Endodermal cell (in vitro differentiated cells): ENCODE data around the gene HEBP1. TPM values are rescaled to one million over a fixed set of nuclear protein-coding genes. Genes with fewer than 3 reads are reported as not detected.

Experiments used
- DNase-seq: peaks from one replicate; pipeline ENCODE4 v3.0.0-alpha.2; 2017
- H3K27ac ChIP-seq: 2 replicates; pipeline ENCODE4 v1.5.1; 2013; ENCODE audit warnings: mild to moderate bottlenecking, low read depth, low read length, moderate library complexity
- H3K27me3 ChIP-seq: 2 replicates; pipeline ENCODE4 v1.6.1; 2013; ENCODE audit warnings: mild to moderate bottlenecking, low read length, moderate library complexity; ENCODE audit not compliant: insufficient read depth, control insufficient read depth, poor library complexity, severe bottlenecking
- H3K36me3 ChIP-seq: 2 replicates; pipeline ENCODE4 v1.7.0; 2013; ENCODE audit warnings: mild to moderate bottlenecking, low read length, moderate library complexity; ENCODE audit not compliant: control insufficient read depth, insufficient read depth
- H3K4me1 ChIP-seq: one replicate; pipeline ENCODE4 v1.7.0; 2013; ENCODE audit warnings: low read length; ENCODE audit not compliant: control insufficient read depth, insufficient read depth
- H3K4me3 ChIP-seq: 2 replicates; pipeline ENCODE4 v1.5.1; 2013; ENCODE audit warnings: mild to moderate bottlenecking, low read length, moderate library complexity
- H3K9ac ChIP-seq: 2 replicates; pipeline ENCODE4 v1.6.1; 2013; ENCODE audit warnings: mild to moderate bottlenecking, low read length, moderate library complexity; ENCODE audit not compliant: poor library complexity, severe bottlenecking; ENCODE audit errors: extremely low read depth
- H3K9me3 ChIP-seq: 2 replicates; pipeline ENCODE4 v1.6.1; 2013; ENCODE audit warnings: mild to moderate bottlenecking, low read length, moderate library complexity; ENCODE audit not compliant: control insufficient read depth
- H3K27ac Mint-ChIP-seq: 2 replicates; pipeline ENCODE4 v1.8.0; 2020; ENCODE audit warnings: mixed read lengths
- H3K27me3 Mint-ChIP-seq: 2 replicates; pipeline ENCODE4 v1.8.0; 2021; ENCODE audit warnings: mild to moderate bottlenecking, mixed read lengths; ENCODE audit not compliant: insufficient read depth
- H3K36me3 Mint-ChIP-seq: 2 replicates; pipeline ENCODE4 v1.8.0; 2020; ENCODE audit warnings: low read depth, mixed read lengths
- H3K4me1 Mint-ChIP-seq: 2 replicates; pipeline ENCODE4 v1.8.0; 2020; ENCODE audit warnings: mixed read lengths
- H3K4me3 Mint-ChIP-seq: 2 replicates; pipeline ENCODE4 v1.8.0; 2020; ENCODE audit warnings: mild to moderate bottlenecking, moderate library complexity, mixed read lengths
- H3K9me3 Mint-ChIP-seq: 2 replicates; pipeline ENCODE4 v1.8.0; 2020; ENCODE audit warnings: mild to moderate bottlenecking, mixed read lengths
- WGBS, 2 experiments: methylation state at CpG; one replicate each; pipeline versions ENCODE4 v1.1.5 to v1.1.7; 2013; ENCODE audit warnings: missing lambda C conversion rate in 2 of 2, mixed read lengths in 1 of 2; ENCODE audit not compliant: insufficient coverage in 1 of 2, insufficient read length in 1 of 2; 5-methylcytosine and 5-hydroxymethylcytosine counted together
- long read RNA-seq, 4 experiments: library from polyadenylated mRNA in 2 of 4; library from RNA in 1 of 4; library from capped mRNA in 1 of 4; stranded (forward) in 3 of 4; unstranded in 1 of 4; transcript quantifications; one replicate each; pipeline ENCODE4 v2.0.0, GENCODE V29; 2020 to 2021; ENCODE audit warnings: inconsistent platforms in 1 of 4
- polyA plus RNA-seq, 2 experiments: library from polyadenylated mRNA; stranded (reverse); fragments of 50-300 nt; gene quantifications; one replicate each; pipeline ENCODE4 v1.2.3, GENCODE V29; 2013
- total RNA-seq, 2 donors: library from RNA; stranded (reverse); fragmentation: NEBNext Ultra II Directional in 1 of 2; extraction: Animal tissue kit (Norgen Biotek cat#: 25700) in 1 of 2; gene quantifications; 2 replicates in 1 of 2; 3 replicates in 1 of 2; pipeline ENCODE4 v1.2.1, GENCODE V29; 2021
- TF ChIP-seq, protein P1 (sequence below): fragments of 200-600 bp; sonication (generic); conservative IDR thresholded peaks from 2 replicates; pipeline ENCODE4 v1.5.0; 2021; ENCODE audit warnings: antibody characterized with exemption, mild to moderate bottlenecking

Gene HEBP1, protein sequence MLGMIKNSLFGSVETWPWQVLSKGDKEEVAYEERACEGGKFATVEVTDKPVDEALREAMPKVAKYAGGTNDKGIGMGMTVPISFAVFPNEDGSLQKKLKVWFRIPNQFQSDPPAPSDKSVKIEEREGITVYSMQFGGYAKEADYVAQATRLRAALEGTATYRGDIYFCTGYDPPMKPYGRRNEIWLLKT
- 10 to 100 TPM; 27.4 to 29.1 TPM for total RNA-seq
- 38.6 TPM for polyA plus RNA-seq (2013, experiment 1 of 2)
- 38.0 TPM for polyA plus RNA-seq (2013, experiment 2 of 2)
- long read RNA-seq, experiment 1, transcript HEBP1-201 (4 exons, 1,173 nt): major isoform, 10 of 16 reads
- long read RNA-seq, experiment 1, partial matches to known transcripts: 2 of 16 reads
- long read RNA-seq, experiment 1, other reads (novel, unspliced or antisense): 3 of 16 reads
- long read RNA-seq, experiment 2, transcript HEBP1-201 (4 exons, 1,173 nt): major isoform, 14 of 17 reads
- long read RNA-seq, experiment 2, partial matches to known transcripts: 0 of 17 reads
- long read RNA-seq, experiment 2, other reads (novel, unspliced or antisense): 2 of 17 reads
- long read RNA-seq, experiment 3, transcript HEBP1-201 (4 exons, 1,173 nt): major isoform, 59 of 65 reads
- long read RNA-seq, experiment 3, partial matches to known transcripts: 1 of 65 reads
- long read RNA-seq, experiment 3, other reads (novel, unspliced or antisense): 4 of 65 reads
- long read RNA-seq, experiment 4, partial matches to known transcripts: 2 of 3 reads
- long read RNA-seq, experiment 4, other reads (novel, unspliced or antisense): 0 of 3 reads

DNA sequence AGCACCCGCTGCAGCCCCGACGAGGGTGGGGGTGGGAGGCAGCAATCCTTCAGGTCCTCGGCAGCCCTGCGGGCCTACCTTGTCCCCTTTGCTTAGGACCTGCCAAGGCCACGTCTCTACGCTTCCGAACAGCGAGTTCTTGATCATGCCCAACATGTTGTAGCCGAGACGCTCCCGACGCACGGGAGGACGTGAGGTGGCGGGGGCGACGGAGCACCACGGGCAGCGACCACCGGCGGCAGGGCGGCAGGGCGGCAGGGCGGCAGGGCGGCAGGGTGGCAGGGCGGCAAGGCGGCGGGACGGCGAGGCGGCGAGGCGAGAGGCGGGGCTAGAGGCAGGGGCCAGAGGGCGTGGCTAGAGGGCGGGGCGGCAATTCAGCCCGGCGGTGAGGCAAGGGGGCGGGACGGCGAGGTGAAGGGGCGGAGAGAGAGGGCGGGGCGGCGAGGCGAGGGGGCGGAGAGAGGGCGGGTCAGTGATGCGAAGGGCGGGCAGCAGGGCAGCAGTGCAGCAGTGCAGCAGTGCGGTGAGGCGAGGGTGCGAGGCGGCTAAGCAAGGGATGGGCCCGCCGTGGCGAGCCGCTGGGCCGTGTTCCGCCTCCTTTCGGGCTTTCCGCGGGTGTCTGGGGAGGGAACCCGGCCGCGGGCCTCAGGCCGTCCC lies at the start of gene HEBP1:
Gene HEBP1 (minus strand): TSS at position 307 of the 657 bp plus-strand sequence. CDS start 151 bp downstream, at position 156.
- H3K36me3 Mint-ChIP-seq: no peaks in the 10 kb centered on the region
- Histone ChIP-seq H3K9me3 (no peaks in the 10 kb centered on the region), H3K4me3 (peak within 1 kb of the TSS; percentile 84), H3K27ac (peak within 1 kb of the TSS; percentile 39), H3K27me3 (peaks cover 28% of the 10 kb centered on the region), H3K36me3 (no peaks in the 10 kb centered on the region), H3K9ac (peak within 1 kb of the TSS; percentile 13), H3K4me1 (peaks cover 4% of the 10 kb centered on the region)
- peaks cover 50% of the 10 kb centered on the region for H3K27me3 Mint-ChIP-seq
- H3K27ac Mint-ChIP-seq: peak within 1 kb of the TSS; percentile 74
- no peaks in the 10 kb centered on the region for H3K9me3 Mint-ChIP-seq
- TF ChIP-seq, protein P1, sequence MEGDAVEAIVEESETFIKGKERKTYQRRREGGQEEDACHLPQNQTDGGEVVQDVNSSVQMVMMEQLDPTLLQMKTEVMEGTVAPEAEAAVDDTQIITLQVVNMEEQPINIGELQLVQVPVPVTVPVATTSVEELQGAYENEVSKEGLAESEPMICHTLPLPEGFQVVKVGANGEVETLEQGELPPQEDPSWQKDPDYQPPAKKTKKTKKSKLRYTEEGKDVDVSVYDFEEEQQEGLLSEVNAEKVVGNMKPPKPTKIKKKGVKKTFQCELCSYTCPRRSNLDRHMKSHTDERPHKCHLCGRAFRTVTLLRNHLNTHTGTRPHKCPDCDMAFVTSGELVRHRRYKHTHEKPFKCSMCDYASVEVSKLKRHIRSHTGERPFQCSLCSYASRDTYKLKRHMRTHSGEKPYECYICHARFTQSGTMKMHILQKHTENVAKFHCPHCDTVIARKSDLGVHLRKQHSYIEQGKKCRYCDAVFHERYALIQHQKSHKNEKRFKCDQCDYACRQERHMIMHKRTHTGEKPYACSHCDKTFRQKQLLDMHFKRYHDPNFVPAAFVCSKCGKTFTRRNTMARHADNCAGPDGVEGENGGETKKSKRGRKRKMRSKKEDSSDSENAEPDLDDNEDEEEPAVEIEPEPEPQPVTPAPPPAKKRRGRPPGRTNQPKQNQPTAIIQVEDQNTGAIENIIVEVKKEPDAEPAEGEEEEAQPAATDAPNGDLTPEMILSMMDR: no peak
- H3K4me3 Mint-ChIP-seq: peak within 1 kb of the TSS; percentile 82
- peak; percentile 100 for DNase-seq
- 0% methylated on average over 9 to 68 of the region's 69 CpGs for WGBS, 2 experiments
- H3K4me1 Mint-ChIP-seq: peaks cover 24% of the 10 kb centered on the region

DNA sequence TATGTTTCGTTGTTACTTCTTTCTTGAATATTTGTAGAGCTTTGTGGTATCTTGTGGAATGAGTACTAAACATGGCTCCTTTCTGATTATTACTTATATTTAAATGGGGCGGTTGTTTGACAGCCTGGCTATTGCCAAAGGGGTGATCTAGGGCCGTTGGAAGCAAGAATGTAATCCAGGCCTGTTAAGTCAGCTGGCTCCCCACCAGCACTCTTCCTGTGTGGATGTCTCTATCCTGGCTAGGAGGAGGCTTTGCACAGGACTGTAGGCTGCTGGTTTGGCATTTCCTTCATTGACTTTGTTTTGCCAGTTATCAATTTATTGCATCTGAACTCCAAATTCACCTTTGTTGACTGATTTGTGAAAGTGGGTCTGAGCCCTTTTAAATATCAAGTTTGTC lies 49.8 kb upstream of the HEBP1 start:
- Histone ChIP-seq H3K4me1 (no peaks in the 10 kb centered on the region), H3K36me3 (no peaks in the 10 kb centered on the region), H3K4me3 (no peak overlapping the region), H3K27ac (no peak overlapping the region), H3K27me3 (no peaks in the 10 kb centered on the region), H3K9me3 (peaks cover 54% of the 10 kb centered on the region), H3K9ac (no peak overlapping the region)
- TF ChIP-seq, protein P1: no peak
- no peak for DNase-seq
- Mint-ChIP-seq H3K9me3 (peaks cover 36% of the 10 kb centered on the region), H3K4me1 (peaks cover 13% of the 10 kb centered on the region), H3K36me3 (peaks cover 15% of the 10 kb centered on the region), H3K27ac (no peak overlapping the region), H3K27me3 (peaks cover 8% of the 10 kb centered on the region), H3K4me3 (no peak overlapping the region)
- WGBS, 2 experiments: 76% methylated on average over 3 of the region's 3 CpGs; no CpG with 5 or more reads in 1 of the 2 experiments

DNA sequence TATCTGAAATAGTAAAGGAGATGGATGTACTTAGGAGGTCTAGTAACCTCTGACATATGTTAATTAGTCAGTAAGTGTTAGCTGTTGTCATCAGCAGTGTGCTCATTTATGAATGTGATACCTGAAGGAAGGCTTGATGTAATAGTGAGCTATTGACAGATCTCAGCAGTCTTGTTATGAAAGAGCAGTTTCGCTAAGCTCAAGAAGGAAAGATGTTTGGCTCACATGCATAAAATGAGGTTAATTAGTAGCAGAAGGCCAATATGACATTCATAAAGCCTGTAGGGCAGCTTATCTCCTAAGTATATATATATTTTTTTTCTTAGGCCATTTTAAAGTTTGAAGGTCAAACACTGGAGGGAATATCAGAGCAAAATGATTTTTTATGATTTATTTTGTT lies 46.9 kb upstream of the HEBP1 start:
- peaks cover 26% of the 10 kb centered on the region for H3K27me3 Mint-ChIP-seq
- H3K9me3 Mint-ChIP-seq: peaks cover 11% of the 10 kb centered on the region
- WGBS, 2 experiments: 95 to 100% methylated on average over 1 of the region's 1 CpG
- H3K27ac Mint-ChIP-seq: no peak overlapping the region
- Histone ChIP-seq H3K27ac (no peak overlapping the region), H3K36me3 (no peaks in the 10 kb centered on the region), H3K9ac (no peak overlapping the region), H3K27me3 (peaks cover 7% of the 10 kb centered on the region), H3K4me3 (no peak overlapping the region), H3K4me1 (no peaks in the 10 kb centered on the region), H3K9me3 (peaks cover 27% of the 10 kb centered on the region)
- H3K36me3 Mint-ChIP-seq: peaks cover 5% of the 10 kb centered on the region
- peaks cover 22% of the 10 kb centered on the region for H3K4me1 Mint-ChIP-seq
- DNase-seq: no peak
- no peak overlapping the region for H3K4me3 Mint-ChIP-seq
- TF ChIP-seq, protein P1: no peak
